Activated CD8-positive, alpha-beta memory T cell treated with anti-CD3 and anti-CD28 coated beads, Interleukin-2, amount 50 U/mL, for 4 hours (primary cell): ENCODE results near the gene RORC.
"Not testable (repeated sequence)": the region's sequence is repeated elsewhere in the genome, so short reads cannot be mapped to it uniquely, and the experiment has no call there.

Source experiments
- DNase-seq: peaks from one replicate; pipeline ENCODE4 v3.0.0-alpha.2; 2020

Gene RORC

DNA sequence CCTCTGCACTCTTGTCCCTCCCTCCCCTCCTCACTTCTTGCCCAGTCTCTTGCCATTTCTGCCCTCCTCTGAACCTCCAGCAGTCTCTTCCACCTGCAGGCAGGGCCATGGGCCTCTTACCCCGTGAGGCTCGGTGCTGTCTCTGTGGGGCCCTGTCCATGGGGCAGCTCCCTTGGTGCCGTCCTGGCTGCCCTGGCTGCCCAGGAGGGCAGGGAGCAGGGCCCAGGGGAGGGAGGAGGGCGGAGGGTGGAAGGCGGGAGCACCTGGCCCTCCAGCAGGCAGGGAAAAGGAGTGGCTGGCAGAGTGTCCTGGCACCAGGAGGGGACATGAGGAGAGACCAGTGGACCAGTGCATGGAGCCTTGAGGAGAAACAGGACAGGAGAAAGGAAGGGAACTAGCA, at the start of gene RORC:
TSS of gene RORC (minus strand) at position 198 of the 400 bp plus-strand sequence. CDS start at position 160, 38 bp downstream.
- no peak for DNase-seq

DNA sequence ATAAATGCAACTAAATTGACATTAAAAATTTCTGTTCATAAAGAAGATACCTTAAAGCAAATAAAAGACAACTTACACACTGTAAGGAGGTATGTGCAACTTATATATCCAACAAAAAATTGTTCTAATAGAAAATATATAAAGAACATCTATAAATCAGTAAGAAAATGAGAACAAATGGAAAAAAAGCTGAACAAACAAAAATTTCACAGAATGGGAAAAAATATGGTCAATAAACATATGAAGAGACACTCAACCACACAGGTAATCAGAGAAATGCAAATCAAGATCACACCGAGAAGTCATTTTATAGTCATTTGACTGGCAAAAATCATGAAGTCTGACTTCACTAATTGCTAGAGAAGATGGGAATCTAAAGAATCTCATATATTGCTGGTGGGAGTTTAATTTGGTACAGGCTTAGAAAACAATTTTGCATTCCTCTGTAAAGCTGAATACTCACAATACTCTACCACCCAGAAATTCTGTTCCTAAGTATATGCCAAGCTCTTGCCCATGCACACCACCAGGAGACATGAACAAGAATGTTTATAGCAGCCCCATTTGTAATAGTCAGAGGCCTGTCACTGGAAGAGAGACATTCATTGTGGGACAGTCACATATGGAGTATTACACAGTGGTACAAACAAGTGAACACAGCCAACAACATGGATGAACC, 44.0 kb upstream of the RORC start:
- no peak for DNase-seq

DNA sequence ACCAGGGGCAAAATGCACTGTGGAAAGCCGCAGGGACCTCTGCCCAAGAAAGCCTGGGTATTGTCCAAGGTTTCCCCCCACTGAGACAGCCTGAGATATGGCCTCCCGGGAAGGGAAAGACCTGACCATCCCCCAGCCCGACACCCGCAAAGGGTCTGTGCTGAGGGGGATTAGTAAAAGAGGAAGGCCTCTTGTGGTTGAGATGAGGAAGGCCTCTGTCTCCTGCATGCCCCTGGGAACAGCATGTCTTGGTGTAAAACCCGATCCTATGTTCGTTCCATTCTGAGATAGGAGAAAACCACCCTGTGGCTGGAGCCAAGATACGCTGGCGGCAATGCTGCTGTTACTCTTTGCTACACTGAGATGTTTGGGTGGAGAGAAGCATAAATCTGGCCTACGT, 41.2 kb upstream of the RORC start:
- not testable (repeated sequence) for DNase-seq

DNA sequence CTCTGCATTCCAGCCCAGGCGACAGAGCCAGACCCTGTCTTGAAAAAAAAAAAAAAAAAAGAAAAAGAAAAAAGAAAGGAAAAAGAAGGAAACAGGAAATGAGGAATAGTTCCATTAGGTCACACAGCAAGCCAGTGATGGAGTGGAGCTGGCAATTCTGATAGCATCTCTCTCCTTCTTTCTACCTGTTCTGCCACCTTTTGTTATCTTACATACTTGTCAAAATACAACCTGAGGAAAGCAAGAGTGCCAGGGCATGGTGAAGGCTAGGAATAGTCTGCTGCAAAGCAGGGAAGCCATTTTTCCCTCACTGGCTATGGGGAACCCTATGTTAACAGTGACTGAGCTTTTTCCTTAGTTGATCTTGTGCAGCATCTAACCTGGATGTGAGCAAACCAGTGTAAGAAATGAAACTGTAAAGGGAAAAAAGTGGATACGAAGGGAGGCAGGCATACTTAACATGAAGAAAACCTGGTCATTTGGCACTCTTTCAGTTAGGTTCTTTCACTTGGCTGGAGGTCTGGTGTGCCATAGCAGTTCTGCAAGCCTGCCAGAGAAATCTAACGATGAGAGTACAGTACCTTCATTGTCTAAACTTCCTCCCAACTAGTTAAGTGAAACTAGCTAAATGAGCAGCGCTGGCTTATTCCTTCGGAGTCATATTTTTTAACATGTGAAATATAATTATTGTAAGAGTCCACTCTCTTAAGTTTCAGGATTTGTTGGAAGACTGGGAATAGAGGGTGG, 39.9 kb upstream of the RORC start:
- no peak for DNase-seq

DNA sequence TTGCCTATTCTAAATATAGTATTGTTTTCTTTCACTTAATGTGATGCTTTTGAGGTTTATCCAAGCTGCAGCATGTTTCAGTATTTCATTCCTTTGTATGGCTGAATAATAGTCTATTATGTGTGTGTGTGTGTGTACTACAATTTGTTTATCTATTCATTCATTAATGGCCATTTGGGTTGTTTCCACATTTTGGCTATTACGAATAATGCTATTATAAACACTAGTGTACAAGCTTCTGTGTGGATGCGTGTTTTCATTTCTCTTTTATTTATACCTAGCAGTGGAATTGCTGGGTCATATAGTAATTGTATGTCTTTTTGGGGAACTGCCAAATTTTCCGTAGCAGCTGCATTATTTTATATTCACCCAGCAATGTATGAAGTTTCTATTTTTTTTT, 36.9 kb upstream of the RORC start:
- no peak for DNase-seq

DNA sequence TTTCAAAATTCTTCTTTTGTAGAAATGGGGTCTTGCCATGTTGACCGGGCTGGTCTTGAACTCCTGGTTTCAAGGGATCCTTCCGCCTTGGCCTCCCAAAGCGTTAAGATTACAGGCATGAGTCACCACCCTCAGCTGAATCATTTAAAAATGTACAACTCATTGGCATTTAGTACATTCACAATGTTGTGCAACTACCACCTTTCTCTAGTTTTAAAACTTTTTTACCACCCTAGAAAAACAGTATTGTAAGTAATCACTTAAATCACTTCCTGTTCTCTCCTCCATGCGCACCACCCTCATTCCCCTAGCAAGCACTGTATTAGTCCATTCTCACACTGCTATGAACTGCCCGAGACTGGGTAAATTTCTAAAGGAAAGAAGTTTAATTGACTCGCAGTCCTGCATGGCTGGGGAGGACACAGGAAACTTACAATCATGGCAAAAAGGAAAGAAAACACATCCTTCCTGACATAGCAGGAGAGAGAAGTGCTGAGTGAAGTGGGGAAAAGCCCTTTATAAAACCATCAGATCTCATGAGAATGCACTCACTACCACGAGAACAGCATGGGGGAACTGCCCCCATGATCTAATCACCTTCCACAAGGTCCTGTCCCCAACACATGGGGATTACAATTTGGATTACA, 36.3 kb upstream of the RORC start:
- no peak for DNase-seq

DNA sequence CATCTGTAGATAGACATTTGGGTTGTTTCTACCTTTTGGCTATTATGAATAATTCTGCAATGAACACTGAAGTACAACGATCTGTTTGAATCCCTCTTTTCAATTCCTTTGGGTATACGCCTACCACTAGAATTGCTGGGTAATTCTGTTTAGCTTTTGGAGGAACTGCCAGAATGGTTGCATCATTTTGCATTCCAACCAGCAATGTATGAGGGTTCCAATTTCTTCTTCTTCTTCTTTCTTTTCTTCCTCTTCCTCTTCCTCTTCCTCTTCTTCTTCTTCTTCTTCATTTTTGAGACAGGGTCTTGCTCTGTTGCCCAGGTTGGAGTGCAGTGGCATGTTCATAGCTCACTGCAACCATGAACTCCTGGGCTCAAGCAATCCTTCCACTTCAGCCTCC, 35.7 kb upstream of the RORC start:
- DNase-seq = no peak

DNA sequence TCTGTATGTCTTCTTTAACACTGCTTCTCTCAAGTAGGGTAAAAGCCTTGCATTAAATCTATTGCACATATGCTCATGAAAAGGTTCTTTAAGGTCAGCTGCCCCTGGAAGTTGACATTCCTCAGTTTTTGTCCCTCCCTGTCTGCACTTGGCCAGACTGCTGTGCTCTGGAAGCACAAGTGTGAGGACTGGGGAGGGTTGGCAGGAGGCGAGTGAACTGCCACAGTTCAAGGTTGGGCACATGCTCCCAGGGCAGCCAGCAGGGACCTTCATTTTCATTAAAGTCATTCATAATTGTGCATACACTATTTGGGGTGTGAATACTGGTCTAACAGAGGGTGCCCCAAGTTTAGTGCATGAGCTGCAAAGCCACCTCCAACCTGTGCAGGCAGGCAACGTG, 32.8 kb upstream of the RORC start:
- no peak for DNase-seq

DNA sequence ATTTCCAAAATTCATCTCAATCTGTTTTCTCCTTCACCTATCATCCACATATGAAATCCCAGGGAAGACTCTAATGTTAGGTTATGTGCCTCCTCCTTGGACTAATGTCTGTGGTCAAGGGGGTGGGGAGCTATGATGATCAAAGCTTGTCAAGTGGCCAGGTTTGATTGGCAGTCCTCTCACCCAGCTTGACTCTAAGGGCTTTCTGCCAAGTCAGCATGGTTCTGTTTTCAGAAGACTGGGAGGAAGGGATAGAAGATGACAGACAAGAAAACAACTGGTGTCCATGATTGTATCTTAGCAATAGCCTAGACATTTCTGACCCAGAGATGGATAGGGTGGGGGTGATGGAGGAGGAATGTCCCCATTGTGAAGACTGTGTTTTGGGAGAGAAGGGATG, 31.0 kb upstream of the RORC start:
- no peak for DNase-seq

DNA sequence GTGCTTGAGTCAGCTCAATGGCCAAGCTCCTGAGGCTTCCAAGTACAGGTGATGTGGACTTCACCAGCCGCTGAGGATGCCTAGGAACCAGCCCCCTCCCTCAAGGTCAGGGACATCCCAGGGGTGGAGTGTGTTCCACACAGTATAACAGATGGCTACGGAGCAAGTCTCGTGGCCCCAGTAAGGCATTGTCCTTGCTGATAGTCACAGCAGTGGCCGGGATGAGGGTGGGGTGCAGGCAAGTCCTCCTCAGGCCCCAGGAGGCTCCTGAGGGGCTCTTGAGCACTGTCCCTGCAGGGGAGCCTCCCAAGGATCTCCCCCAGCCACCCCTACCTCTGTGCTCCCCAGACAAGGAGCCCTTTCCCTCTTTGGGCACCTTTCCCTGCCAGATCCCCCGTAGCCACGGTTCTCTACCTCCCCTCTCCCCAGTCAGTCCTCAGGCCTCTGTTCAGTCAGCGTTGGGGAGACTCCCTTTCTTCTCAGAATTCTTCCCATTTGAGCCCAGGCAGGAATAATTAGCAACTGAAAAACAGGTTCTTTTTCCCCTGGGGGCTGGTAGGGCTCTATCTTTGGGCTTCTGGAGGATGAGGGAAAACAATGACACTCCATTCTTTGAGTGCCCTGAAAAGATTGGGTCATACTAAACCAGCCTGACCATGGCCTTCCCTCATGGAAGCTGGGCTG, 29.0 kb upstream of the RORC start:
- DNase-seq = no peak

DNA sequence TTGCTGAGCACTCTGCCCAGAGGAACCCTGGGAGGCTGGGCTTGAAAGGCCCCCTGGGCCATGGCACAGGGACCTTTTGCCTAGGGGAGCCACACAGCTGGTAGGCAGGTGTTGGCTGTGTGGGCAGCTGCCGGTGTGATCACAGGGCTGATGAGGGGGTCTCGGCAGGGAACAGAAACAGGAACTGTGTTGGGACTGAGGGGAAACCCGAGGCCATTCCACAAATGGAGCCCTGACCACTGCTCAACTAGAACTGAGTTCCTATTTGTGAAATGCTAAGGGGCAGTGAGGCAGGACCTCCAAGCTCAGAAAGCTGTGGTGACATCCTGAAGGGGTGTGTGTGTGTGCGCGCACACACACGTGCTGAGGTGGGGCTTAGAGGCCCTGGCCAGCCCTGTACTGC, 28.3 kb upstream of the RORC start:
- no peak for DNase-seq

DNA sequence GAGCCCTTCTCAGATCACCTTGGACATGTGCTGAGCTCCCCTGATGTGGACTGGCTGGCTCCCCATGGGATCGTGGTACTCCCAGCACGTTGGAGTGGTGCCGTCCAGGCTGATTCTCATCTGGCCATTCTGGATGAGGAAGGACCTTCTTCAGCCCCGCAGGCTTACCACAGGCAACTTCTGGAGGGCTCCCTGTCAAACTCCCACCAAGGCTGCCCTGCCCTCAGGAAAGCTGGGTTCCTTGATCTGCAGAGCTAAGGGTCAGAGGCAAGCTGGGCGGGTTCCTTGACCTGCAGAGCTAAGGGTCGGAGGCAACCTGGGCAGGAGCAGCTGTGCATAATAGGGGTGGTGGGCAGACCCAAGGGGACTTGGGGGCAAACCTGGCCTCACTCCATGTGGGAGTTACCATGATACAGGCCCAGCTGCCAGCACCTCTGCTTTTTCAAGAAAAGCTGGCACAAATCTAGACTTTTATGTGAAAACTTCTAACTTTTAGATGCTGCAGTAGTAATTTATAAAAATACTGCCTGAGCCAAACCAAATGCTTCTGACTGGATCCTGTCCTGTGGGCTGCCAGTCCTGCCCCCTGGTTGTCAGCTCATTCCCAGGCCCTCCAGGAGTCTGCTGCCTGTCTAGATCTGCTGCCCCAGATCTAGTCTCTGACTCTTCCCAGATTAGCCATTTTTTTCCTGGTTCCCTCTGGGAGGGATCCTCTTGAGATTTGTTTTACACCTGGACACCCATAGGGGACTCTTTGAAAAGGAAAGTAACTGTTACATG, 27.5 kb upstream of the RORC start:
- no peak for DNase-seq

DNA sequence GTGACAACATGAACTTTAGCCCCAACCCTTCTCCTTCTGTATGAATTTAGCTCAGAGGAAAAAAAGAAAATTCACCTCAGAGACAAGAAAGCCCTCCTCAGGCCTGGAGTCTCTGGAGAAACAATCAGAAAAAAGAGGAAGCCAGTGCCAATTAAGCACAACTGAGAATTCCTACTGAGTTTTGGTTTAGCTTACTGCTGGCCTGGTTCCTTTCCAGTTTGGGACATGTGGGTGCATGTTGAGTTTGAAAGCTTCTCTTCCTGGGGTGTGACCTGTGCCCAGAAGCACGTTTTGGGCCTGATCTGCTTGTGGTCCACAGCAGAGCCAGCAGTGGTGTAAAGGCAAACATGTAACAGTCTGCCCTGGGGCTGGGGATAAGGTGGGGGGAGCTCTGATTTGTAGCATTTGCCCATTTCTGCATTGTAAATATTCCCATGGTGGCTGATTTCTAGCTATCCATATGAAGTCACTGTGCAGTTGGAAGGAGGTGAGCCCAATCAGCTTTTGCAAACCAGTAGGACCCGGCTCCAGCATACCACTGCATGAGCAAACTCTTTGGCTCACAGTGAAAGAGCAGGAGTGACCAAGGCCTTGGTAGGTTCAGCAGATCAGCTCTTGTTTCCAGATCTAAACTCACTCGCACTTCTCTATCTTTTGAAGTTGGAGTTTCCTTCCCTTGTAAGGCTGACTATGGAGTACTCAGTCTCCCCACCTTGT, 26.6 kb upstream of the RORC start:
- DNase-seq = no peak

DNA sequence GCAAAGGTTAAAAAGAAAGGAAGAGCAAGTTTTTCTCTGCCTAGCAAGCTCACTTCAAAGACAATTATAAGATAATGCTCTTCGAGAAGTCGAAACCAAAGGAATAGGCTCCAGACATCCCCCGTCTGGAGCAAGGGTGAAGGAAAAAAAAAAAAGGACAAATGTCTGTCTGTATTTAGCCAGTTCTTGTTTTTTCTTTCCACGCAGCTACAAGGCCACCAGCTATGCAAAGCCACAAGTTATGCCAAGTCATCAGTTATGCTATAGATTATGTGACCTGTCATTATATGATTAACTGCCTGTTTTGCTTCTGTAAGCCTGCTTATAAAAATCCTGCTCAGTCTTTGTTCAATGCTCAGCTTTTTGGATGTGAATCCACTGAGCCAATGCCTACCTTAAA, 24.3 kb upstream of the RORC start:
- DNase-seq = no peak

DNA sequence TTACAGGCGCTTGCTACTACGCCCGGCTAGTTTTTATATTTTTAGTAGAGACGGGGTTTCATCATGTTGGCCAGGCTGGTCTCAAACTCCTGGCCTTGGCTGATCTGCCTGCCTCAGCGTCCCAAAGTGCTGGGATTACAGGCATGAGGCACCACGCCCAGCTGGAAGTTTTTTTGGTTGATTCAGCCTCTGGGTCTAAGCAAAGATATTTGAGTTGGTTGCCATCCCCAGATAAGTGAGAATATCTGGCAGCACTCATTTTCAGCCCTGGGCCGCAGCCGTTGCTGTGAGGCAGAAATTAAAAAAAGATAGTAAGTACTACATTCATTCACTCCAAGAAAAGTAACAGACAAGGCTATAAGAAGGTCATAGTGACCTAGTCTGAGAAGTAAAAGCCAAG, 23.9 kb upstream of the RORC start:
- not testable (repeated sequence) for DNase-seq

DNA sequence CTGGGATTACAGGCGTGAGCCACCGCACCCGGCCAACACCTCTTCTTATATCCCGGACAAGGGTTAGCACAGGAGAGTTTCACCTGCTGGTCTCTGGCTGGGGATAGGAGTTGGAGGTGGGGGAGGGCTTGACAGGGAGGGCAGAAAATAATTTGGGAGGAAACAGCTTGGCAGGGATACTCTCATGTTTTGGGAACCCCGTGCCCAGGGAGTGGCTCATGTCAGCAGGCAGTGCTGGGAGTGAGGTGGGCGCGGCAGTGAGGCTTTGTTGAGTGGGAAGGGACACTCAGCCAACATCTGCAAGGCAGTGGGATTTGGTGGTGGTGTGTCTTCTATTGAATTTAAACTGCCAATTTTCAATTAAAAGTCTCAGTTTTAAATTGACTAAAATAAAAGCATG, 23.1 kb upstream of the RORC start:
- DNase-seq = no peak

DNA sequence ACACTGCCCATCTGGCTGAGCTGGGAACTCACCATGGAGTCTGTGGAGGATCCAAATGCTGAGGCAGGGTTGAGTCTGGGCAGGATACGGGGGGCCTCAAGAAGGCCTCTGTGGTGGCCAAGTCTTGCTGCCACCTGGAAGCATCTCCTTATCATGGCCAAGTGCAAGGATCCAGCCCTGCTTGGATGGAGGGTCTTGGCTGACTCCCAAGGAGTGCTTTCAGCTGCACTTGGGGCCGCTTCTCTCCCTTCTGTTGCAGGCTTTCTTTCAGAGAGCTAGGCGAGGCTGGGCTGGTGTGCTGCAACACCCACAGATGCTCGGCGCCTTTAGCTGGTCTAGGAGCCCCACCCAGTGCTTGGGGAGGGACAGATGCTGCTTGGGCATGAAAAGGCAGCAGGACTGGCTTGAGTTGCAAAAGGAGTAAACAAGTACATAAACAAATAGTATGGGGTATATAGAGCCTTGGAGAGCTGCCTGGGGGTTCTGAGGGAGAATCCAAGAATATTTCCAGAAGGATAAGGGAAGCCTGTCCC, 21.9 kb upstream of the RORC start, which contains the start of gene THEM5:
TSS of gene THEM5 (minus strand) at position 302 of the 533 bp plus-strand sequence. CDS start at position 155, 147 bp downstream.
- DNase-seq = no peak

DNA sequence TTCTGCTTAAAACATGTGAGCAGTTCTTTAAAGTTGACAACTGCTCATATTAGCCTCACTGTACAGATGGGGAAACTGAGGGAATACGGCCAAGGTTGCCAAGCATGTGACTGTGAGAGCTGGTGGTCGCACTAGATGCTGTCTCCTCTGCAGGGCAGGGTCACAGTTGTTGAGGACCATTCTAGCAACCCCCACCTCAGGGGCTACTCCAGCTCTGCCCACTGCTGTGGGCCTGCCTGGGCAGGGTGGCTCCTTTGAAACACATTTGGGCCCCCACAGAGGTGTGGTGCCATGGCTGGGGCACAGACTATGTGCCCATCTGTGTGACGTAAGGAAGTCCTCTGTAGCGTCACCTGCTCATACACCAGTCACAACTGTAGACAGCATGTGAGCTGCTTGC, 21.1 kb upstream of the RORC start:
- no peak for DNase-seq

DNA sequence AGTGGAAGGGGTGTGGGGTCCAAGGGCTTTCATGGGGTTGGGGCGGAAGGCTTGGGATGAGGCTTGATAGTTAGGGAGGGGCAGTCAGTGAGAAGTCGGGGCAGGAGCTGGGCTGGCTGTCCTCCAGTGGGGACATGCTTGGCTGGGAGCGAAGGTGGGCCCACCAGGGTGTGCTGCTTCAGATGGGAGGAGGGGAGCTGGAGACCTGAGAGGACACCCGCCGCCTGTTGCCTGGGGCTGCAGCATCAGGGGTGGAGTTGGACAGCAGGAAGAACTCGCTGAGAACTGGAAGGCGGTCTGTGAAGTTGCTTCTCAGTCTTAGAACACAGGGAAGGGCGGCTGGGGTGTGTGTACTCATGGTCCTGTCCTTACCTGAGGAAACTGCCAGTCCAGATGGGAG, 20.3 kb upstream of the RORC start:
- DNase-seq = no peak

DNA sequence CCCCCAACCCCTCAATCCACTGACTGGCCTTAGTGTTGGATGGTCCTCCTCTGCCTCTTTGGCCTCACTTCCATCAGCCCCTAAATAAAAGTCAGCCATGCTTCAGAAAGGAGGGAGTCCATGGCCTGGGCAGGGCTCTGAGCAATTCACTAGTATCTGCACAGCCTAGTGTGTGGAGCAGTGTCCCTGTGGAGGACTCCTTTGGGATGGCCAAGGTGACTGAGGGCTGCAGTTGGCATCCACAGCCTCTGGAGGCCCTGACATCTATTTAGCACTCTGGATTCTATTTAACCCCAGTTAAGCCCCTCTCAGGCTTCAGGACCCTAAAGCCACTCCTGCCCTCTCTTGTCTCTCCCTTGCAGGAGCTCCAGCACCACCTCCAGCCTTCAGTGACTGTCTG, 18.3 kb upstream of the RORC start:
- DNase-seq = no peak

DNA sequence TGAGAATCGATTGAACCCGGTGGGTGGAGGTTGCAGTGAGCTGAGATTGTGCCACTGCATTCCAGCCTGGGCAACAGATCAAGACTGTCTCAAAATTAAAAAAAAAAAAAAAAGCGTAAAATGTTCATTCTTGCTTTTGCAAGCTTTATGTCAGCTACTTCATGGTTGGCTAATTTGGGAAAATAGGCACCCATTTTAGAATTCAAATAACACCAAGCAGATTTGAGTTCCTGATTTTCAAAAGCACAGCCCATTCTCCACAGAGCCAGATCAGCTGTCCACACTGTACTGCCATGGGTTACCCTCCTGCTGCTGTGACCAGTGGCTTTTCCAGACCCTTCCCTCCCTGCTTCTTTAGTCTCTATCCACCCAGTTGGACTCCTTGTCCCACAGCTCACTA, 17.5 kb upstream of the RORC start:
- DNase-seq = no peak
